ENCODE measurements around the gene LTB.

Gene LTB, protein sequence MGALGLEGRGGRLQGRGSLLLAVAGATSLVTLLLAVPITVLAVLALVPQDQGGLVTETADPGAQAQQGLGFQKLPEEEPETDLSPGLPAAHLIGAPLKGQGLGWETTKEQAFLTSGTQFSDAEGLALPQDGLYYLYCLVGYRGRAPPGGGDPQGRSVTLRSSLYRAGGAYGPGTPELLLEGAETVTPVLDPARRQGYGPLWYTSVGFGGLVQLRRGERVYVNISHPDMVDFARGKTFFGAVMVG

GRCh38 chr6:31582230-31582643 lies at the start of gene LTB:
Gene LTB (minus strand): TSS chr6:31582424. CDS start chr6:31582417, 7 bp downstream.
- peak within 1 kb of the TSS; percentile 65 for H3K27ac ChIP-seq (ENCODE audit: low read length)
- H3K4me3 ChIP-seq (ENCODE audit: low read depth in 1 of 2, low read length in 2 of 2), result peak within 1 kb of the TSS; percentile 83 to 86
- H3K36me3 ChIP-seq (ENCODE audit: control insufficient read depth in 1 of 2, insufficient read depth in 2 of 2, low read length in 2 of 2), result no peaks in the 10 kb centered on the region
- H3K27me3 ChIP-seq (ENCODE audit: low read depth, low read length), result no peaks in the 10 kb centered on the region
- H3K9me3 ChIP-seq (ENCODE audit: control insufficient read depth in 1 of 2, low read length in 2 of 2), result no peaks in the 10 kb centered on the region
- peaks cover 0 to 23% of the 10 kb centered on the region in 2 donors for H3K4me1 ChIP-seq (ENCODE audit: control insufficient read depth in 1 of 2, insufficient read depth in 2 of 2, low read length in 2 of 2)

GRCh38 chr6:31631681-31632278 lies 49.6 kb upstream of the LTB start:
- Histone ChIP-seq H3K4me3 (ENCODE audit: low read depth in 1 of 2, low read length in 2 of 2) (no peak overlapping the region), H3K4me1 (ENCODE audit: control insufficient read depth in 1 of 2, insufficient read depth in 2 of 2, low read length in 2 of 2) (peaks cover 0 to 3% of the 10 kb centered on the region in 2 donors), H3K36me3 (ENCODE audit: control insufficient read depth in 1 of 2, insufficient read depth in 2 of 2, low read length in 2 of 2) (peaks cover 77 to 97% of the 10 kb centered on the region in 2 donors), H3K27ac (ENCODE audit: low read length) (no peak overlapping the region), H3K9me3 (ENCODE audit: control insufficient read depth in 1 of 2, low read length in 2 of 2) (no peaks in the 10 kb centered on the region), H3K27me3 (ENCODE audit: low read depth, low read length) (no peaks in the 10 kb centered on the region)

- Histone ChIP-seq H3K4me3 (ENCODE audit: low read depth in 1 of 2, low read length in 2 of 2) (no peak overlapping the region), H3K4me1 (ENCODE audit: control insufficient read depth in 1 of 2, insufficient read depth in 2 of 2, low read length in 2 of 2) (peaks cover 0 to 3% of the 10 kb centered on the region in 2 donors)
These were observed 49.0 kb upstream of the LTB start for GRCh38 chr6:31631209-31631608.

DNA sequence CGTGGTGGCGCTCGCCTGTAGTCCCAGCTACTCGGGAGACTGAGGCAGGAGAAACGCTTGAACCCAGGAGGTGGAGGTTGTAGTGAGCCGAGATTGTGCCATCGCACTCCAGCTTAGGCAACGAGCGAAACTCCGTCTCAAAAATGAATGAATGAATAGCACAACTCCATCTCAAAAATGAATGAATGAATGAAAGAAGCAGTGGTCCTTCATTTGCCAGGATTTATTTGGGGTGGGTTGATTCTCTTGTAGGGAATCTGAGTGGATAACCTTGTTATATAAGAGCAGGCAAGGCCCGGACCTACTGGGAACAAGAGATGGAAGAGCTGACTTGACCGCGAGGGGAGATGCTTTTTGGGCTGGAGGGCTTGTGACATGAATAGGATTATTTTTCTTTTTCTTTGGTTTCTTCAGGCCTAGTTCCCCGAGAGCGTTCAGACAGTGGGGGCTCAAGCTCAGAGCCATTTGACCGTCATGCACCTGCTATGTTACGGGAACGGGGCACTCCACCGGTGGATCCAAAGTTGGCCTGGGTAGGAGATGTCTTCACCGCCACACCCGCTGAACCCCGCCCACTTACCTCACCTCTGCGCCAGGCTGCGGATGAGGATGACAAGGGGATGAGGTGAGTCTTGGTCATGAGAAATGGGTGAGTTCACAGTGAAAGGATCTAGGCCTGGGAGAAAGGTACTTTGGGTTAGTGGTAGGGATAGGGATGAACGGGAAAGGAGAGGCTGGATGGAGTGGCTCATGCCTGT lies 48.1 kb upstream of the LTB start:
- Histone ChIP-seq H3K36me3 (ENCODE audit: control insufficient read depth in 1 of 2, insufficient read depth in 2 of 2, low read length in 2 of 2) (peaks cover 77 to 97% of the 10 kb centered on the region in 2 donors), H3K9me3 (ENCODE audit: control insufficient read depth in 1 of 2, low read length in 2 of 2) (no peaks in the 10 kb centered on the region), H3K4me1 (ENCODE audit: control insufficient read depth in 1 of 2, insufficient read depth in 2 of 2, low read length in 2 of 2) (peaks cover 0 to 3% of the 10 kb centered on the region in 2 donors), H3K27ac (ENCODE audit: low read length) (no peak overlapping the region), H3K4me3 (ENCODE audit: low read depth in 1 of 2, low read length in 2 of 2) (no peak overlapping the region), H3K27me3 (ENCODE audit: low read depth, low read length) (no peaks in the 10 kb centered on the region)

More at GRCh38 chr6:31631209-31631608, 49.0 kb upstream of the LTB start:
- H3K27me3 ChIP-seq (ENCODE audit: low read depth, low read length), result no peaks in the 10 kb centered on the region
- H3K27ac ChIP-seq (ENCODE audit: low read length), result no peak overlapping the region
- H3K9me3 ChIP-seq (ENCODE audit: control insufficient read depth in 1 of 2, low read length in 2 of 2), result no peaks in the 10 kb centered on the region
- peaks cover 77 to 97% of the 10 kb centered on the region in 2 donors for H3K36me3 ChIP-seq (ENCODE audit: control insufficient read depth in 1 of 2, insufficient read depth in 2 of 2, low read length in 2 of 2)

GRCh38 chr6:31629014-31629413 lies 46.8 kb upstream of the LTB start:
- Histone ChIP-seq H3K4me3 (ENCODE audit: low read depth in 1 of 2, low read length in 2 of 2) (no peak overlapping the region), H3K4me1 (ENCODE audit: control insufficient read depth in 1 of 2, insufficient read depth in 2 of 2, low read length in 2 of 2) (peaks cover 0 to 3% of the 10 kb centered on the region in 2 donors), H3K36me3 (ENCODE audit: control insufficient read depth in 1 of 2, insufficient read depth in 2 of 2, low read length in 2 of 2) (peaks cover 73 to 97% of the 10 kb centered on the region in 2 donors), H3K9me3 (ENCODE audit: control insufficient read depth in 1 of 2, low read length in 2 of 2) (no peaks in the 10 kb centered on the region), H3K27me3 (ENCODE audit: low read depth, low read length) (no peaks in the 10 kb centered on the region), H3K27ac (ENCODE audit: low read length) (no peak overlapping the region)

DNA sequence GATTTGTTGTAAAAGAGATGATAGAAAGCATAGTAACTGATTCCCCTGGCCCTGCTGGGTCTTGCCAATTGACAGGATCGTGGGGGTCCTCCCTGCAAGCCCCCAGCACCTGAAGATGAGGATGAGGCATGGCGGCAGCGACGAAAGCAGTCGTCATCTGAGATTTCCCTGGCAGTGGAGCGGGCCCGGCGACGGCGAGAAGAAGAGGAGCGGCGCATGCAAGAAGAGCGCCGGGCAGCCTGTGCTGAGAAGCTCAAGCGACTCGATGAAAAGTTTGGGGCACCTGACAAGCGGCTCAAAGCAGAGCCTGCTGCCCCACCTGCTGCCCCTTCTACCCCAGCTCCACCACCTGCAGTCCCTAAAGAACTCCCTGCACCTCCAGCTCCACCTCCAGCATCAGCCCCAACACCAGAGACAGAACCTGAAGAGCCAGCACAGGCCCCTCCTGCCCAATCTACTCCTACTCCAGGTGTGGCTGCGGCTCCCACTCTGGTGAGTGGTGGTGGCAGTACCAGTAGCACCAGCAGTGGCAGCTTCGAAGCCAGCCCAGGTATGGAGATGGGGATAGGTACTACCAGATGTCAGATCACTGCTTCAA lies 45.6 kb upstream of the LTB start:
- Histone ChIP-seq H3K27ac (ENCODE audit: low read length) (no peak overlapping the region), H3K4me1 (ENCODE audit: control insufficient read depth in 1 of 2, insufficient read depth in 2 of 2, low read length in 2 of 2) (peaks cover 0 to 5% of the 10 kb centered on the region in 2 donors), H3K27me3 (ENCODE audit: low read depth, low read length) (no peaks in the 10 kb centered on the region), H3K9me3 (ENCODE audit: control insufficient read depth in 1 of 2, low read length in 2 of 2) (no peaks in the 10 kb centered on the region), H3K36me3 (ENCODE audit: control insufficient read depth in 1 of 2, insufficient read depth in 2 of 2, low read length in 2 of 2) (peaks cover 78 to 96% of the 10 kb centered on the region in 2 donors), H3K4me3 (ENCODE audit: low read depth in 1 of 2, low read length in 2 of 2) (no peak overlapping the region)

- Histone ChIP-seq H3K36me3 (ENCODE audit: control insufficient read depth in 1 of 2, insufficient read depth in 2 of 2, low read length in 2 of 2) (peaks cover 70 to 88% of the 10 kb centered on the region in 2 donors), H3K27me3 (ENCODE audit: low read depth, low read length) (no peaks in the 10 kb centered on the region), H3K4me3 (ENCODE audit: low read depth in 1 of 2, low read length in 2 of 2) (no peak overlapping the region), H3K27ac (ENCODE audit: low read length) (no peak overlapping the region), H3K9me3 (ENCODE audit: control insufficient read depth in 1 of 2, low read length in 2 of 2) (no peaks in the 10 kb centered on the region), H3K4me1 (ENCODE audit: control insufficient read depth in 1 of 2, insufficient read depth in 2 of 2, low read length in 2 of 2) (peaks cover 0 to 10% of the 10 kb centered on the region in 2 donors)
These were observed 44.7 kb upstream of the LTB start for GRCh38 chr6:31626952-31627351.

DNA sequence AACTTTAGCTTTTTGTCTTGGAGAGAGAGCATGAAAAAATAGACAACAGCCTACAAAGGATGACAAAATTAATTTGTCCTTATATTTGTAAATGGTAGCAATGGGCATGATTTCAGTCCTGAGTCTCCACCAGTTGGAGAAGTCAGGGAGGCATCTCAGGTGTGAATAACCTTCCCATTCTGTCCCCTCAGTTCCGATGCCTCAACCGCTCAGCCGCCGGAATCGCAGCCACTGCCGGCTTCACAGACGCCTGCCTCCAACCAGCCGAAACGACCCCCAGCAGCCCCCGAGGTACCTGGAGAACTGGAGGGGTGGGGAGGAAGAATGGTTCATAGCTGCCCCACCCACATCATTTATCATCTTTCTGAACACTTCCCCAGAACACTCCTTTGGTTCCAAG lies 41.8 kb upstream of the LTB start:
- H3K27ac ChIP-seq (ENCODE audit: low read length), result no peak overlapping the region
- no peaks in the 10 kb centered on the region for H3K27me3 ChIP-seq (ENCODE audit: low read depth, low read length)
- no peak overlapping the region for H3K4me3 ChIP-seq (ENCODE audit: low read depth in 1 of 2, low read length in 2 of 2)
- H3K36me3 ChIP-seq (ENCODE audit: control insufficient read depth in 1 of 2, insufficient read depth in 2 of 2, low read length in 2 of 2), result peaks cover 53 to 59% of the 10 kb centered on the region in 2 donors
- no peaks in the 10 kb centered on the region for H3K9me3 ChIP-seq (ENCODE audit: control insufficient read depth in 1 of 2, low read length in 2 of 2)
- H3K4me1 ChIP-seq (ENCODE audit: control insufficient read depth in 1 of 2, insufficient read depth in 2 of 2, low read length in 2 of 2), result peaks cover 0 to 17% of the 10 kb centered on the region in 2 donors

GRCh38 chr6:31622684-31623091 lies 40.5 kb upstream of the LTB start:
- no peaks in the 10 kb centered on the region for H3K27me3 ChIP-seq (ENCODE audit: low read depth, low read length)
- H3K9me3 ChIP-seq (ENCODE audit: control insufficient read depth in 1 of 2, low read length in 2 of 2), result no peaks in the 10 kb centered on the region
- peak overlapping the region; percentile 92 for H3K27ac ChIP-seq (ENCODE audit: low read length)
- H3K36me3 ChIP-seq (ENCODE audit: control insufficient read depth in 1 of 2, insufficient read depth in 2 of 2, low read length in 2 of 2), result peaks cover 40 to 45% of the 10 kb centered on the region in 2 donors
- H3K4me3 ChIP-seq (ENCODE audit: low read depth in 1 of 2, low read length in 2 of 2), result peak overlapping the region; percentile 93
- peaks cover 0 to 17% of the 10 kb centered on the region in 2 donors for H3K4me1 ChIP-seq (ENCODE audit: control insufficient read depth in 1 of 2, insufficient read depth in 2 of 2, low read length in 2 of 2)

- H3K4me1 ChIP-seq (ENCODE audit: control insufficient read depth in 1 of 2, insufficient read depth in 2 of 2, low read length in 2 of 2), result peaks cover 0 to 17% of the 10 kb centered on the region in 2 donors
- peak overlapping the region; percentile 92 for H3K27ac ChIP-seq (ENCODE audit: low read length)
- H3K9me3 ChIP-seq (ENCODE audit: control insufficient read depth in 1 of 2, low read length in 2 of 2), result no peaks in the 10 kb centered on the region
- H3K36me3 ChIP-seq (ENCODE audit: control insufficient read depth in 1 of 2, insufficient read depth in 2 of 2, low read length in 2 of 2), result peaks cover 33 to 38% of the 10 kb centered on the region in 2 donors
- H3K27me3 ChIP-seq (ENCODE audit: low read depth, low read length), result no peaks in the 10 kb centered on the region
- peak overlapping the region; percentile 93 for H3K4me3 ChIP-seq (ENCODE audit: low read depth in 1 of 2, low read length in 2 of 2)
These were observed 39.8 kb upstream of the LTB start for GRCh38 chr6:31621991-31622390.
